Muscle of arm (tissue), 12 donors: Measurements from ENCODE around the gene LRRC56. TPM values are rescaled to one million over a fixed set of nuclear protein-coding genes. Genes with fewer than 3 reads are reported as not detected.

Experiments
- DNase-seq: peaks from one replicate; pipeline ENCODE4 v3.0.0-alpha.2; 2013
- polyA plus RNA-seq, 12 donors: library from polyadenylated mRNA; unstranded; fragments of 120-200 nt; gene quantifications; one replicate each; pipeline ENCODE4 v1.2.1, GENCODE V29; 2013; ENCODE audit not compliant: insufficient read length in 12 of 12

Gene LRRC56
- polyA plus RNA-seq, 12 donors = 1.7 to 8.2 (median 4.3) TPM; not detected in 2

GRCh38 chr11:520428-521176 is 16.7 kb upstream of the LRRC56 start:
- DNase-seq = no peak

- no peak for DNase-seq
Measured at GRCh38 chr11:521177-521688, 16.1 kb upstream of the LRRC56 start.

GRCh38 chr11:526192-526591 is 11.1 kb upstream of the LRRC56 start:
- no peak for DNase-seq

- DNase-seq = no peak
Measured at GRCh38 chr11:528166-528814, 9.0 kb upstream of the LRRC56 start.

- DNase-seq = no peak
Measured at GRCh38 chr11:528815-529727, 8.3 kb upstream of the LRRC56 start.

- no peak for DNase-seq
Measured at GRCh38 chr11:529728-530411, 7.5 kb upstream of the LRRC56 start.

GRCh38 chr11:530960-531831 is 6.1 kb upstream of the LRRC56 start:
- no peak for DNase-seq

GRCh38 chr11:531919-532526 is 5.3 kb upstream of the LRRC56 start:
- DNase-seq = no peak

- DNase-seq = no peak
Measured at GRCh38 chr11:532527-532985, 4.8 kb upstream of the LRRC56 start.

GRCh38 chr11:532986-533585 is 4.2 kb upstream of the LRRC56 start:
- no peak for DNase-seq

- DNase-seq = no peak
Measured at GRCh38 chr11:533586-534395, 3.5 kb upstream of the LRRC56 start.

GRCh38 chr11:534396-535209 is 2.7 kb upstream of the LRRC56 start:
- no peak for DNase-seq

- no peak for DNase-seq
Measured at GRCh38 chr11:535210-535518, 2.2 kb upstream of the LRRC56 start.

- peak; percentile 93 for DNase-seq
Measured at GRCh38 chr11:535519-536454, 1.5 kb upstream of the LRRC56 start, which contains the start of gene HRAS. HRAS (minus strand) TSS chr11:535576.

GRCh38 chr11:537622-538430 is 499 bp downstream of the LRRC56 start:
- DNase-seq = no peak
